Activated CD4-positive, alpha-beta T cell treated with anti-CD3 and anti-CD28 coated beads, Interleukin-2, amount 10 ng/mL, durations not matched to agents 7 days and 5 days (primary cell): Measurements from ENCODE around the gene CHST7. TPM values are rescaled to one million over a fixed set of nuclear protein-coding genes. Genes with fewer than 3 reads are reported as not detected.
A peak's percentile ranks its signal among the peaks of the same experiment; 100 is the strongest.

Experiments
- CTCF ChIA-PET: fragments of 350-600 bp; sonication (Branson Sonifier 250); formaldehyde crosslinking; loops from one replicate; lab custom pipeline; 2021; ENCODE audit warnings: antibody characterized with exemption; lab: Charles Lee
- POLR2A ChIA-PET: fragments of 350-600 bp; sonication (Branson Sonifier 250); formaldehyde crosslinking; loops from one replicate; lab custom pipeline; 2021; ENCODE audit warnings: antibody characterized with exemption; lab: Charles Lee
- DNase-seq: peaks from one replicate; pipeline ENCODE4 v3.0.0-alpha.2; 2020
- H3K27ac Mint-ChIP-seq: one replicate; pipeline ENCODE4 v1.8.0; 2021; ENCODE audit warnings: mild to moderate bottlenecking, moderate library complexity, mixed read lengths
- H3K27me3 Mint-ChIP-seq: one replicate; pipeline ENCODE4 v1.8.0; 2021; ENCODE audit warnings: mixed read lengths
- H3K36me3 Mint-ChIP-seq: one replicate; pipeline ENCODE4 v1.8.0; 2021; ENCODE audit warnings: low read depth, mixed read lengths
- H3K4me1 Mint-ChIP-seq: one replicate; pipeline ENCODE4 v1.8.0; 2021; ENCODE audit warnings: mixed read lengths
- H3K4me3 Mint-ChIP-seq: one replicate; pipeline ENCODE4 v1.8.0; 2021; ENCODE audit warnings: mild to moderate bottlenecking, moderate library complexity, mixed read lengths
- H3K9me3 Mint-ChIP-seq: one replicate; pipeline ENCODE4 v1.8.0; 2021; ENCODE audit warnings: mixed read lengths
- total RNA-seq, 2 experiments: library from RNA; stranded (reverse); gene quantifications; one replicate each; pipeline ENCODE4 v1.2.3, GENCODE V29; 2021

The CHST7 gene
- total RNA-seq, 2 experiments from 2014 or later: 8.4 to 9.9 TPM

DNA sequence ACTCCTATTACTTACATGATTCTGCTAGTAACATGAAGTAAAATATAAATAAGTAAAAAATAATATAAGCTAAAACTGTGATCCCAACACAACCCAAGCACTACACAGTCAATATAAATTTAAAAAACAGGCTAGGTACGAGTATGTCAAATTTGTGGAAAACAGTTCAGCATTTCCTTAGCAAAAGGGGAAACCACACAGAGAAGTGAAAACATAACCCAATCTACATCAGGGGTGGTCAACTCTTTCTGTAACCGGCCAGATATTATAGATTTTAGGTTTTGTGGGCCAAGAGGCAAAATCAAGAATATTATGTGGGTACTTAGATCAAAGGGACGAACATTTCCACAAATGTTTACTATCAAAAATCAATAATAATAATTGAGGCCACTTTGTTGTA is 70.1 kb downstream of the CHST7 start:
- DNase-seq: no peak
- no peak overlapping the region for H3K27ac Mint-ChIP-seq
- no peaks in the 10 kb centered on the region for H3K9me3 Mint-ChIP-seq
- H3K4me3 Mint-ChIP-seq: no peak overlapping the region
- CTCF ChIA-PET: no interaction called here
- peaks cover 7% of the 10 kb centered on the region for H3K36me3 Mint-ChIP-seq
- POLR2A ChIA-PET: no interaction called here
- peaks cover 21% of the 10 kb centered on the region for H3K4me1 Mint-ChIP-seq
- H3K27me3 Mint-ChIP-seq: no peaks in the 10 kb centered on the region

DNA sequence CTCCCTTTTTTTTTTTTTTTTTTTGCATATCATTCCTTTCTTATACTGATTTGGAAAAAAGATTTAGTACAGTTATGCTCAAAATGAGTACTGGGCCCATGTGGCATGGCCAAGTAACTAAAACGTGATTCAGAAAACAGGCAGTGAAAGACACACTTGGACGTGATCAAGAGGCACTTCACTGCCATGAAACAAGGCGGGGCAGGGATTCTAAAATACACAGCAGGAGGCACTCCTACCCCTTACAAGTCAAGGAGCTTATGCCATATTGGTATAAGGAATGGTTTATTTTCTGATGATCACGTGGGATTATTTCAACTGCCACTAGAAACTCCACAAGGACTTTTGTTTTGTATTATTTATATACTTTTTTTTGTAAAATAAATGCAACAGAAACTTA is 72.0 kb downstream of the CHST7 start:
- DNase-seq: no peak
- H3K9me3 Mint-ChIP-seq: no peaks in the 10 kb centered on the region
- peaks cover 30% of the 10 kb centered on the region for H3K4me1 Mint-ChIP-seq
- ChIA-PET CTCF (no interaction called here), POLR2A (no interaction called here)
- H3K27me3 Mint-ChIP-seq: no peaks in the 10 kb centered on the region
- H3K27ac Mint-ChIP-seq: peak overlapping the region; percentile 57
- no peak overlapping the region for H3K4me3 Mint-ChIP-seq
- peaks cover 7% of the 10 kb centered on the region for H3K36me3 Mint-ChIP-seq

DNA sequence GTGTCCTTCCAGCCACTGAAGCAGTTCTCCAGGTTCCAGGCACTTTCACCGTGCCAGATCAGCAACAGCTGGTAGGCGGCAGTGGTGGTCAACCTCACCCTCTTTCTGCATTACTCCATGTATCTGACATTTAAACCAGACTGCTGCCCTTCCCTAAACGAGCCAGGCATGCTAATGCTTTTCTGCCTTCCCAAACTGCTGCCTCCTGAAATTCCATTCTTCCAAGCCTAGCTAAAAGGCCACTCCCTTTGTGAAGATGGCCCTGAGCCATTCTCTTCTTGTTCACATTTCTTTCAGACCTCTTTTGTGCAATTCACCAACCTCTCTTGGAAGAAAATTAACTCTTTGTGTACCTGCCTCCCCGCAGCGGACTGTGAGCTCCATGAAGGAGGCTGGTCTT is 73.7 kb downstream of the CHST7 start:
- ChIA-PET CTCF (no interaction called here), POLR2A (no interaction called here)
- Mint-ChIP-seq H3K9me3 (no peaks in the 10 kb centered on the region), H3K36me3 (peaks cover 7% of the 10 kb centered on the region), H3K4me1 (peaks cover 27% of the 10 kb centered on the region), H3K27ac (no peak overlapping the region), H3K4me3 (no peak overlapping the region), H3K27me3 (no peaks in the 10 kb centered on the region)
- DNase-seq: no peak

Other genes with a start within 250 kb of the CHST7 start
- 1 to 10 TPM; 5.3 to 5.4 TPM for gene ZNF674, start 28.3 kb upstream of the CHST7 start, total RNA-seq
- gene SLC9A7, start 185.4 kb downstream of the CHST7 start, total RNA-seq: 1 to 10 TPM; 5.3 to 7.4 TPM